Measurements from ENCODE around the gene MTMR1.

- TF ChIP-seq, protein P1, sequence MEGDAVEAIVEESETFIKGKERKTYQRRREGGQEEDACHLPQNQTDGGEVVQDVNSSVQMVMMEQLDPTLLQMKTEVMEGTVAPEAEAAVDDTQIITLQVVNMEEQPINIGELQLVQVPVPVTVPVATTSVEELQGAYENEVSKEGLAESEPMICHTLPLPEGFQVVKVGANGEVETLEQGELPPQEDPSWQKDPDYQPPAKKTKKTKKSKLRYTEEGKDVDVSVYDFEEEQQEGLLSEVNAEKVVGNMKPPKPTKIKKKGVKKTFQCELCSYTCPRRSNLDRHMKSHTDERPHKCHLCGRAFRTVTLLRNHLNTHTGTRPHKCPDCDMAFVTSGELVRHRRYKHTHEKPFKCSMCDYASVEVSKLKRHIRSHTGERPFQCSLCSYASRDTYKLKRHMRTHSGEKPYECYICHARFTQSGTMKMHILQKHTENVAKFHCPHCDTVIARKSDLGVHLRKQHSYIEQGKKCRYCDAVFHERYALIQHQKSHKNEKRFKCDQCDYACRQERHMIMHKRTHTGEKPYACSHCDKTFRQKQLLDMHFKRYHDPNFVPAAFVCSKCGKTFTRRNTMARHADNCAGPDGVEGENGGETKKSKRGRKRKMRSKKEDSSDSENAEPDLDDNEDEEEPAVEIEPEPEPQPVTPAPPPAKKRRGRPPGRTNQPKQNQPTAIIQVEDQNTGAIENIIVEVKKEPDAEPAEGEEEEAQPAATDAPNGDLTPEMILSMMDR (IDR thresholded peaks at IDR 0.05; ENCODE audit: low read length), result no peak
- TF ChIP-seq EZH2phosphoT487 (IDR thresholded peaks at IDR 0.05; ENCODE audit: low read length), result no peak
Observed at GRCh38 chrX:150752124-150752523, 58.9 kb downstream of the MTMR1 start.
